H9 (cell line): ENCODE data around the gene IVL. TPM values are rescaled to one million over a fixed set of nuclear protein-coding genes. Genes with fewer than 3 reads are reported as not detected.

Experiments
- DNase-seq: peaks from one replicate; pipeline ENCODE4 v3.0.0-alpha.2; 2017
- H2AFZ ChIP-seq: one replicate; pipeline ENCODE4 v1.6.1; 2013; ENCODE audit warnings: mild to moderate bottlenecking, low read length, control low read depth, moderate library complexity
- H2AK5ac ChIP-seq: 2 replicates; pipeline ENCODE4 v1.6.1; 2013; ENCODE audit warnings: low read length, control low read depth, mixed read lengths; ENCODE audit not compliant: insufficient read length
- H2BK120ac ChIP-seq: one replicate; pipeline ENCODE4 v1.6.1; 2013; ENCODE audit warnings: low read depth, mild to moderate bottlenecking, low read length, control low read depth, inconsistent platforms; ENCODE audit not compliant: poor library complexity, severe bottlenecking
- H2BK12ac ChIP-seq: 2 replicates; pipeline ENCODE4 v1.6.1; 2013; ENCODE audit warnings: low read length, control low read depth, mixed read lengths, low read depth; ENCODE audit not compliant: insufficient read length
- H2BK15ac ChIP-seq: 2 replicates; pipeline ENCODE4 v1.6.1; 2013; ENCODE audit warnings: low read depth, low read length, control low read depth
- H2BK20ac ChIP-seq: one replicate; pipeline ENCODE4 v1.6.1; 2013; ENCODE audit warnings: low read depth, mild to moderate bottlenecking, low read length, control low read depth, inconsistent platforms; ENCODE audit not compliant: poor library complexity, severe bottlenecking
- H2BK5ac ChIP-seq: 2 replicates; pipeline ENCODE4 v1.6.1; 2013; ENCODE audit warnings: low read length, control low read depth, mixed read lengths; ENCODE audit not compliant: insufficient read length
- H3K14ac ChIP-seq: 2 replicates; pipeline ENCODE4 v1.6.1; 2013; ENCODE audit warnings: low read length, control low read depth; ENCODE audit not compliant: insufficient read depth
- H3K18ac ChIP-seq: 2 replicates; pipeline ENCODE4 v1.6.1; 2013; ENCODE audit warnings: low read depth, mild to moderate bottlenecking, mixed read lengths, low read length, control low read depth; ENCODE audit not compliant: insufficient read length
- H3K23ac ChIP-seq: 2 replicates; pipeline ENCODE4 v1.6.1; 2013; ENCODE audit warnings: low read length, control low read depth, mixed read lengths, low read depth; ENCODE audit not compliant: insufficient read length
- H3K23me2 ChIP-seq: 2 replicates; pipeline ENCODE4 v1.6.1; 2013; ENCODE audit warnings: low read depth, mild to moderate bottlenecking, mixed read lengths, low read length, control low read depth; ENCODE audit not compliant: insufficient read length, poor library complexity, severe bottlenecking
- H3K27ac ChIP-seq: 2 replicates; pipeline ENCODE4 v1.5.1; 2013; ENCODE audit warnings: low read length, control low read depth, mixed read lengths, low read depth; ENCODE audit not compliant: insufficient read length
- H3K27me3 ChIP-seq: 2 replicates; pipeline ENCODE4 v1.6.1; 2013; ENCODE audit warnings: low read length, control low read depth, inconsistent platforms; ENCODE audit not compliant: insufficient read depth
- H3K4ac ChIP-seq: 2 replicates; pipeline ENCODE4 v1.6.1; 2013; ENCODE audit warnings: low read depth, mild to moderate bottlenecking, control low read depth, inconsistent platforms, low read length, moderate library complexity
- H3K4me1 ChIP-seq: 2 replicates; pipeline ENCODE4 v1.6.1; 2013; ENCODE audit warnings: low read length, control low read depth, inconsistent platforms; ENCODE audit not compliant: insufficient read depth
- H3K4me2 ChIP-seq: 2 replicates; pipeline ENCODE4 v1.6.1; 2013; ENCODE audit warnings: low read length, control low read depth, mixed read lengths; ENCODE audit not compliant: insufficient read length, insufficient read depth
- H3K56ac ChIP-seq: 2 replicates; pipeline ENCODE4 v1.6.1; 2013; ENCODE audit warnings: low read depth, mild to moderate bottlenecking, mixed read lengths, low read length, control low read depth; ENCODE audit not compliant: insufficient read length
- H3K79me1 ChIP-seq: 2 replicates; pipeline ENCODE4 v1.6.1; 2013; ENCODE audit warnings: low read depth, mild to moderate bottlenecking, moderate library complexity, low read length, control low read depth, inconsistent platforms; ENCODE audit not compliant: insufficient read depth, poor library complexity, severe bottlenecking
- H3K79me2 ChIP-seq: 2 replicates; pipeline ENCODE4 v1.6.1; 2013; ENCODE audit warnings: low read length, control low read depth, inconsistent platforms; ENCODE audit not compliant: insufficient read depth
- H3K9ac ChIP-seq: 2 replicates; pipeline ENCODE4 v1.6.1; 2013; ENCODE audit warnings: low read length, control low read depth, mixed read lengths; ENCODE audit not compliant: insufficient read length; ENCODE audit errors: extremely low read depth
- H3K9me3 ChIP-seq: one replicate; pipeline ENCODE4 v1.6.1; 2013; ENCODE audit warnings: low read depth, low read length, inconsistent platforms; ENCODE audit not compliant: control insufficient read depth
- H3T11ph ChIP-seq: one replicate; pipeline ENCODE4 v1.6.1; 2013; ENCODE audit warnings: mild to moderate bottlenecking, low read length, control low read depth, inconsistent platforms
- H4K20me1 ChIP-seq: one replicate; pipeline ENCODE4 v1.6.1; 2013; ENCODE audit not compliant: control insufficient read depth, insufficient read length, insufficient read depth
- H4K5ac ChIP-seq: 2 replicates; pipeline ENCODE4 v1.6.1; 2013; ENCODE audit warnings: low read depth, mild to moderate bottlenecking, mixed read lengths, low read length, control low read depth; ENCODE audit not compliant: insufficient read length
- H4K8ac ChIP-seq: replicated peaks from 2 replicates; pipeline ENCODE4 v1.6.1; 2013; ENCODE audit warnings: low read length, control low read depth, mixed read lengths, low read depth; ENCODE audit not compliant: insufficient read length
- H4K91ac ChIP-seq: 2 replicates; pipeline ENCODE4 v1.6.1; 2013; ENCODE audit warnings: low read depth, mild to moderate bottlenecking, moderate library complexity, mixed read lengths, low read length, control low read depth; ENCODE audit not compliant: insufficient read length
- H3K27ac Mint-ChIP-seq, 3 experiments: 2 replicates in 2 of 3; 3 replicates in 1 of 3; pipeline ENCODE4 v1.8.0; 2020 to 2021; ENCODE audit warnings: mixed read lengths in 3 of 3, mild to moderate bottlenecking in 1 of 3, moderate library complexity in 1 of 3
- H3K27me3 Mint-ChIP-seq: 2 replicates; pipeline ENCODE4 v1.8.0; 2021; ENCODE audit warnings: low read depth, mild to moderate bottlenecking, moderate library complexity, mixed read lengths
- H3K36me3 Mint-ChIP-seq, 3 experiments: 2 replicates in 2 of 3; 3 replicates in 1 of 3; pipeline ENCODE4 v1.8.0; 2020 to 2021; ENCODE audit warnings: low read depth in 3 of 3, mixed read lengths in 3 of 3; ENCODE audit not compliant: insufficient read depth in 1 of 3
- H3K4me1 Mint-ChIP-seq, 2 experiments: 2 replicates each; pipeline ENCODE4 v1.8.0; 2020; ENCODE audit warnings: mixed read lengths in 2 of 2
- H3K4me3 Mint-ChIP-seq, 2 experiments: 2 replicates in 1 of 2; 3 replicates in 1 of 2; pipeline ENCODE4 v1.8.0; 2020 to 2021; ENCODE audit warnings: mild to moderate bottlenecking in 2 of 2, mixed read lengths in 2 of 2, moderate library complexity in 1 of 2
- H3K9me3 Mint-ChIP-seq, 2 experiments: 2 replicates in 1 of 2; 3 replicates in 1 of 2; pipeline ENCODE4 v1.8.0; 2020; ENCODE audit warnings: mild to moderate bottlenecking in 2 of 2, mixed read lengths in 2 of 2, moderate library complexity in 1 of 2
- CTCF ChIP-seq: fragments of 200-600 bp; sonication (generic); conservative IDR thresholded peaks from 3 replicates; pipeline ENCODE4 v1.8.0; 2021; ENCODE audit warnings: antibody characterized with exemption, mild to moderate bottlenecking
- total RNA-seq: library from RNA; stranded (reverse); gene quantifications from 2 replicates; pipeline ENCODE4 v1.2.1, GENCODE V29; 2021

The IVL gene
- total RNA-seq, 1 experiment from 2014 or later, result not detected

- Histone ChIP-seq H3K4me2 (no peak overlapping the region), H4K91ac (no peak overlapping the region), H4K8ac (no peak overlapping the region), H2BK120ac (no peak overlapping the region), H3K23me2 (no peaks in the 10 kb centered on the region), H3K23ac (no peak overlapping the region), H2BK5ac (no peak overlapping the region), H3K14ac (no peak overlapping the region), H3K18ac (no peak overlapping the region), H3K9me3 (no peaks in the 10 kb centered on the region), H2AK5ac (no peak overlapping the region), H2AFZ (no peak overlapping the region), H2BK12ac (no peak overlapping the region), H2BK20ac (no peak overlapping the region), H3K9ac (no peak overlapping the region), H4K20me1 (no peaks in the 10 kb centered on the region), H3K4ac (no peak overlapping the region), H3K79me1 (no peaks in the 10 kb centered on the region), H3T11ph (no peak overlapping the region), H3K56ac (no peak overlapping the region), H3K27me3 (no peaks in the 10 kb centered on the region), H2BK15ac (peak overlapping the region; percentile 39; the same call in 1 of the 2 replicates), H3K27ac (no peak overlapping the region), H3K4me1 (no peaks in the 10 kb centered on the region), H4K5ac (no peak overlapping the region), H3K79me2 (no peaks in the 10 kb centered on the region)
- peaks cover 7 to 21% (median 8%) of the 10 kb centered on the region in 3 experiments; a peak in 5 of 7 replicates for H3K36me3 Mint-ChIP-seq
- no peak overlapping the region for H3K4me3 Mint-ChIP-seq
- H3K4me1 Mint-ChIP-seq, result no peaks in the 10 kb centered on the region
- peaks cover 73 to 82% of the 10 kb centered on the region in 2 experiments for H3K9me3 Mint-ChIP-seq
- TF ChIP-seq CTCF, result no peak
- H3K27me3 Mint-ChIP-seq, result peaks cover 2% of the 10 kb centered on the region; the same call in 1 of the 2 replicates
- no peak for DNase-seq
- H3K27ac Mint-ChIP-seq, result no peak overlapping the region; a peak in 1 of 7 replicates
These were observed 28.7 kb upstream of the IVL start for GRCh38 chr1:152879559-152880198.
